BJ (cell line): ENCODE measurements around the gene CCDC15. TPM values are rescaled to one million over a fixed set of nuclear protein-coding genes. Genes with fewer than 3 reads are reported as not detected.
A peak's percentile ranks its signal among the peaks of the same experiment; 100 is the strongest.
"Not testable (repeated sequence)": the region's sequence is repeated elsewhere in the genome, so short reads cannot be mapped to it uniquely, and the experiment has no call there.

ENCODE experiments used
- CTCF ChIA-PET: fragments of 350-600 bp; formaldehyde crosslinking; extraction: SDS; loops from one replicate; lab custom pipeline; 2021; ENCODE audit warnings: antibody characterized with exemption, inconsistent platforms; lab: Yijun Ruan, JAX
- POLR2A ChIA-PET: fragments of 300-600 bp; sonication (Branson Sonifier 250); formaldehyde crosslinking; extraction: SDS; loops from one replicate; lab custom pipeline; 2021; ENCODE audit warnings: antibody characterized with exemption; lab: Charles Lee
- DNase-seq: peaks from one replicate; pipeline ENCODE4 v3.0.0-alpha.2; 2011; ENCODE audit warnings: low read depth
- H3K27me3 ChIP-seq: 2 replicates; pipeline ENCODE4 v1.6.0; 2011; ENCODE audit warnings: low read length; ENCODE audit not compliant: control insufficient read depth, insufficient read depth
- H3K36me3 ChIP-seq: 2 replicates; pipeline ENCODE4 v1.5.1; 2011; ENCODE audit warnings: low read length; ENCODE audit not compliant: control insufficient read depth, insufficient read depth
- H3K4me3 ChIP-seq: 2 replicates; pipeline ENCODE4 v1.5.1; 2011; ENCODE audit warnings: low read depth, mild to moderate bottlenecking, control low read depth, low read length
- CTCF ChIP-seq: IDR thresholded peaks from 2 replicates; pipeline ENCODE4 v1.5.1; 2011; ENCODE audit warnings: low read depth, mild to moderate bottlenecking, control low read depth, inconsistent platforms, low read length, moderate library complexity; ENCODE audit not compliant: insufficient read depth
- polyA plus RNA-seq: library from polyadenylated mRNA; depleted of rRNA; stranded (reverse); fragments of >200 nt; gene quantifications from 2 replicates; pipeline ENCODE4 v1.2.3, GENCODE V29; 2011

CCDC15 gene
- polyA plus RNA-seq, 1 experiment = 0.66 TPM

GRCh38 chr11:125016413-125016812, 62.4 kb downstream of the CCDC15 start:
- Histone ChIP-seq H3K4me3 (no peak overlapping the region), H3K27me3 (no peaks in the 10 kb centered on the region), H3K36me3 (no peaks in the 10 kb centered on the region)
- ChIA-PET POLR2A (no interaction called here), CTCF (no interaction called here)
- TF ChIP-seq CTCF = no peak
- no peak for DNase-seq

GRCh38 chr11:125020342-125020741, 66.3 kb downstream of the CCDC15 start:
- CTCF ChIA-PET = interaction anchor here (1.1 kb wide), 1 partner anchor 122 kb away, joined by 3 read pairs; no protein-coding TSS in a partner anchor
- no peak for DNase-seq
- TF ChIP-seq CTCF = no peak
- Histone ChIP-seq H3K27me3 (no peaks in the 10 kb centered on the region), H3K4me3 (no peak overlapping the region), H3K36me3 (no peaks in the 10 kb centered on the region)
- POLR2A ChIA-PET = no interaction called here

GRCh38 chr11:125022551-125022950, 68.5 kb downstream of the CCDC15 start:
- no peaks in the 10 kb centered on the region for H3K36me3 ChIP-seq
- POLR2A ChIA-PET = no interaction called here
- H3K27me3 ChIP-seq = no peaks in the 10 kb centered on the region
- no peak for TF ChIP-seq CTCF
- no peak overlapping the region for H3K4me3 ChIP-seq
- DNase-seq = no peak
- CTCF ChIA-PET = interaction anchor here (0.9 kb wide), 1 partner anchor 119 kb away, joined by 3 read pairs; no protein-coding TSS in a partner anchor

- Histone ChIP-seq H3K4me3 (no peak overlapping the region), H3K36me3 (no peaks in the 10 kb centered on the region), H3K27me3 (no peaks in the 10 kb centered on the region)
- TF ChIP-seq CTCF = no peak
- no peak for DNase-seq
- CTCF ChIA-PET = interaction anchor here (0.6 kb wide), 1 partner anchor 29 kb away, joined by 3 read pairs; no protein-coding TSS in a partner anchor
- POLR2A ChIA-PET = no interaction called here
Measured at GRCh38 chr11:125025968-125026367, 72.0 kb downstream of the CCDC15 start.

GRCh38 chr11:125029431-125029830, 75.4 kb downstream of the CCDC15 start:
- POLR2A ChIA-PET, H3K36me3 ChIP-seq, H3K27me3 ChIP-seq, CTCF ChIA-PET, H3K4me3 ChIP-seq, DNase-seq: not testable (repeated sequence)

GRCh38 chr11:125036933-125037332, 82.9 kb downstream of the CCDC15 start:
- ChIA-PET POLR2A (no interaction called here), CTCF (no interaction called here)
- TF ChIP-seq CTCF = no peak
- H3K4me3 ChIP-seq = no peak overlapping the region
- H3K27me3 ChIP-seq = no peaks in the 10 kb centered on the region
- DNase-seq = peak; percentile 58
- no peaks in the 10 kb centered on the region for H3K36me3 ChIP-seq
